Activated CD4-positive, alpha-beta T cell treated with anti-CD3 and anti-CD28 coated beads for 24 hours (primary cell): ENCODE data around the gene CCNI.

Experiments used
- DNase-seq, 2 donors: peaks; one replicate each; pipeline ENCODE4 v3.0.0-alpha.2; 2020; ENCODE audit warnings: low read depth in 2 of 2

CCNI gene

GRCh38 chr4:77007358-77008230 lies 68.2 kb downstream of the CCNI start:
- no peak for DNase-seq

GRCh38 chr4:77006753-77007353 lies 68.9 kb downstream of the CCNI start:
- DNase-seq = no peak

- DNase-seq = no peak
Observed at GRCh38 chr4:77003400-77003799, 72.4 kb downstream of the CCNI start.

GRCh38 chr4:77002321-77003107 lies 73.3 kb downstream of the CCNI start:
- no peak for DNase-seq

GRCh38 chr4:77001907-77002306 lies 73.9 kb downstream of the CCNI start:
- DNase-seq = no peak

- no peak for DNase-seq
Observed at GRCh38 chr4:76998251-76998901, 77.4 kb downstream of the CCNI start.

GRCh38 chr4:76997532-76997931 lies 78.3 kb downstream of the CCNI start:
- no peak for DNase-seq
